ENCODE data around the gene TNNC1. TPM values are rescaled to one million over a fixed set of nuclear protein-coding genes. Genes with fewer than 3 reads are reported as not detected.

The TNNC1 gene
- total RNA-seq, 1 donor from 2014 or later: 0.25 TPM

- no peak for DNase-seq (ENCODE audit: low spot score)
- no peak for ATAC-seq
Observed at GRCh38 chr3:52458770-52459545, 5.1 kb upstream of the TNNC1 start.

- ATAC-seq (no peak), DNase-seq (ENCODE audit: low spot score) (no peak)
Observed at GRCh38 chr3:52458031-52458760, 4.4 kb upstream of the TNNC1 start.

GRCh38 chr3:52456800-52457183, 3.0 kb upstream of the TNNC1 start:
- no peak for ATAC-seq
- DNase-seq (ENCODE audit: low spot score): no peak

GRCh38 chr3:52456169-52456799, 2.4 kb upstream of the TNNC1 start:
- peak; percentile 12 for ATAC-seq

GRCh38 chr3:52455283-52456168, 1.7 kb upstream of the TNNC1 start, which contains the start of gene NISCH:
NISCH (plus strand) TSS chr3:52455604; CDS start chr3:52455642, 38 bp downstream.
- ATAC-seq: peak; percentile 90
- peak; percentile 91 for DNase-seq (ENCODE audit: low spot score)

More at GRCh38 chr3:52456169-52456799, 2.4 kb upstream of the TNNC1 start:
- DNase-seq (ENCODE audit: low spot score): no peak

GRCh38 chr3:52454938-52455282, 1.1 kb upstream of the TNNC1 start:
- DNase-seq (ENCODE audit: low spot score): no peak
- no peak for ATAC-seq

GRCh38 chr3:52454250-52454937, 553 bp upstream of the TNNC1 start:
- ATAC-seq (no peak), DNase-seq (ENCODE audit: low spot score) (no peak)

GRCh38 chr3:52452570-52453221, 1.1 kb downstream of the TNNC1 start:
- ATAC-seq: no peak
- DNase-seq (ENCODE audit: low spot score): no peak

GRCh38 chr3:52452126-52452525, 1.7 kb downstream of the TNNC1 start:
- DNase-seq (ENCODE audit: low spot score) (no peak), ATAC-seq (no peak)

GRCh38 chr3:52451237-52452083, 2.4 kb downstream of the TNNC1 start:
- no peak for ATAC-seq
- DNase-seq (ENCODE audit: low spot score): no peak

- DNase-seq (ENCODE audit: low spot score) (no peak), ATAC-seq (no peak)
Observed at GRCh38 chr3:52450489-52451236, 3.2 kb downstream of the TNNC1 start.

GRCh38 chr3:52447512-52448355, 6.1 kb downstream of the TNNC1 start:
- ATAC-seq (no peak), DNase-seq (ENCODE audit: low spot score) (no peak)

GRCh38 chr3:52446631-52447511, 7.0 kb downstream of the TNNC1 start:
- no peak for DNase-seq (ENCODE audit: low spot score)
- ATAC-seq: peak; percentile 62

GRCh38 chr3:52446042-52446441, 7.8 kb downstream of the TNNC1 start:
- DNase-seq (ENCODE audit: low spot score): no peak
- no peak for ATAC-seq

GRCh38 chr3:52444860-52445793, 8.7 kb downstream of the TNNC1 start, which contains the start of gene SEMA3G:
SEMA3G (minus strand) TSS chr3:52445103; CDS start chr3:52445027, 76 bp downstream.
- DNase-seq (ENCODE audit: low spot score) (peak; percentile 78), ATAC-seq (peak; percentile 94)

All from left lobe of liver (tissue), 2 donors.